Calu3 (cell line): Measurements from ENCODE around the gene ITM2C. TPM values are rescaled to one million over a fixed set of nuclear protein-coding genes. Genes with fewer than 3 reads are reported as not detected.

ENCODE experiments used
- BruUV-seq: library from RNA; stranded (reverse); fragments of 400-500 nt; replicated peaks from 2 replicates; lab custom pipeline; 2021; lab: Mats Ljungman, UMichigan
- CTCF ChIA-PET: fragments of 300-600 bp; sonication (Branson Sonifier 250); formaldehyde crosslinking; loops from one replicate; lab custom pipeline; 2022; ENCODE audit warnings: antibody characterized with exemption; lab: Charles Lee
- DNase-seq: peaks from one replicate; pipeline ENCODE4 v3.0.0; 2022
- H3K27ac Mint-ChIP-seq: one replicate; pipeline ENCODE4 v1.8.0; 2022; ENCODE audit warnings: mixed read lengths; ENCODE audit not compliant: unreplicated experiment
- H3K27me3 Mint-ChIP-seq: one replicate; pipeline ENCODE4 v1.8.0; 2022; ENCODE audit warnings: mixed read lengths; ENCODE audit not compliant: unreplicated experiment
- H3K36me3 Mint-ChIP-seq: one replicate; pipeline ENCODE4 v1.8.0; 2022; ENCODE audit warnings: mild to moderate bottlenecking, moderate library complexity, mixed read lengths; ENCODE audit not compliant: insufficient read depth, unreplicated experiment
- H3K4me1 Mint-ChIP-seq: one replicate; pipeline ENCODE4 v1.8.0; 2022; ENCODE audit warnings: mild to moderate bottlenecking, low read depth, mixed read lengths; ENCODE audit not compliant: unreplicated experiment
- H3K4me3 Mint-ChIP-seq: one replicate; pipeline ENCODE4 v1.8.0; 2022; ENCODE audit warnings: mild to moderate bottlenecking, low read depth, moderate library complexity, mixed read lengths; ENCODE audit not compliant: unreplicated experiment
- H3K9me3 Mint-ChIP-seq: one replicate; pipeline ENCODE4 v1.8.0; 2022; ENCODE audit warnings: low read depth, mixed read lengths; ENCODE audit not compliant: unreplicated experiment
- intact Hi-C: fragments of 100-400 bp; cut with micrococcal nuclease; formaldehyde crosslinking; loops from one replicate; pipeline ENCODE4 v1.10.0; 2022; ENCODE audit not compliant: unreplicated experiment
- total RNA-seq: library from RNA; stranded (reverse); gene quantifications from 2 replicates; pipeline ENCODE4 v1.2.3, GENCODE V29; 2022
- TF ChIP-seq, protein P1 (sequence below): fragments of 200-600 bp; IDR thresholded peaks from one replicate; pipeline ENCODE4 v1.8.0; 2022; ENCODE audit warnings: antibody characterized with exemption; ENCODE audit not compliant: unreplicated experiment

Gene ITM2C
- total RNA-seq, 1 experiment from 2014 or later: 57.1 TPM

DNA sequence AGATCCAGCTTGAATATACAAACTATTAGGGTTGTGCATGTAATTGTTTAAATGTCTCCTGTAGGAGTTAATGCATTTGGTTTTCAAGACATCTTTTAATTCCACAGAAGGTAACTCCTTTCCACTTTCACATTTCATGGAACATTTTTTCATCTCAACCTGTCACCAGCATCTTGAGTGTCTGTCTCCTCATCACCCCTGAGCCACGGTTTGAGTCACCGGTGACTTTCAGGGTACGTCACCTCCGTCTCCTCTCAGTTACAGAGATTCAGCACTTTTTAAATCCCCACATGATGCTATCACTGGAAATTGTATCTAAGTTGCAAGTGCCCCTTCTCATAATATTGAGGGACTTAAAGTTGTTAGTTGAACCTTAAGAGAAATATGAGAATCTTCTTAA is 35.0 kb downstream of the ITM2C start:
- no TSS peak for BruUV-seq
- intact Hi-C loops: loop anchor here (5.0 to 10.0 kb wide), 2 partner anchors 77 to 155 kb away; partner anchors contain the start of gene PSMD1
- Mint-ChIP-seq H3K9me3 (no peaks in the 10 kb centered on the region), H3K4me1 (no peaks in the 10 kb centered on the region), H3K36me3 (no peaks in the 10 kb centered on the region), H3K27ac (no peak overlapping the region), H3K4me3 (no peak overlapping the region), H3K27me3 (peaks cover 87% of the 10 kb centered on the region)
- CTCF ChIA-PET: no interaction called here
- DNase-seq: no peak
- TF ChIP-seq, protein P1, sequence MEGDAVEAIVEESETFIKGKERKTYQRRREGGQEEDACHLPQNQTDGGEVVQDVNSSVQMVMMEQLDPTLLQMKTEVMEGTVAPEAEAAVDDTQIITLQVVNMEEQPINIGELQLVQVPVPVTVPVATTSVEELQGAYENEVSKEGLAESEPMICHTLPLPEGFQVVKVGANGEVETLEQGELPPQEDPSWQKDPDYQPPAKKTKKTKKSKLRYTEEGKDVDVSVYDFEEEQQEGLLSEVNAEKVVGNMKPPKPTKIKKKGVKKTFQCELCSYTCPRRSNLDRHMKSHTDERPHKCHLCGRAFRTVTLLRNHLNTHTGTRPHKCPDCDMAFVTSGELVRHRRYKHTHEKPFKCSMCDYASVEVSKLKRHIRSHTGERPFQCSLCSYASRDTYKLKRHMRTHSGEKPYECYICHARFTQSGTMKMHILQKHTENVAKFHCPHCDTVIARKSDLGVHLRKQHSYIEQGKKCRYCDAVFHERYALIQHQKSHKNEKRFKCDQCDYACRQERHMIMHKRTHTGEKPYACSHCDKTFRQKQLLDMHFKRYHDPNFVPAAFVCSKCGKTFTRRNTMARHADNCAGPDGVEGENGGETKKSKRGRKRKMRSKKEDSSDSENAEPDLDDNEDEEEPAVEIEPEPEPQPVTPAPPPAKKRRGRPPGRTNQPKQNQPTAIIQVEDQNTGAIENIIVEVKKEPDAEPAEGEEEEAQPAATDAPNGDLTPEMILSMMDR: no peak

DNA sequence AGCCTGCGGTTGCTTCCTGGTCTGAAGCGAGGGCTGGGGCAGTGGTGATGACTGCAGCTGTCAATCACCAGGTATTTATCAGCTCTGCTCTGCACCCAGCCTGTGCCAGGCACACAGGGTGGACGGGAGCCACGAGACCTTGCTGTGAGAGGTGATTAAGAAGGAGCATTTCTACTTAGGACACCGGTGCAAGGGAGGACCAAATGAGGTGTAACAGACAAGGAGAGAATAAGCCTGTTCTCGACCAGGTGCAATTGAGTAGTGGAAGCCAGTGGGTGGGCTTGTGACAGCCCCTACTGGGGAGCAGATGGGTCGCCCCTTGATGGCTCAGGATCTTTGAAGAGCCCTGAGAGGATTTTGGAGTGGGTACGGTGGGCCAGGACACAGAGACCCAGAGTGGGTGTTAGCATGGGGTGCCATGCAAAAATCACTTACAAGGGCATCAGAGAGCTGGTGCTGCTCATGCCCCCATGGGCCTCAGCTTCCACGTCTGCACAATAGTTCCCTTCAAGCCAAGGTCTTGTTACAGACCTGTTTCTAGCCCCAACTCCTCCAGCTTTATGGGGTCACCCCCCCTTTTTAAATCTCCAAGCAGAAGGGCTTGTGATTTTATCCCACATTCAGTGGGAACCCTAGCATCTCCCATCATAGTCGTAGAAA is 35.7 kb downstream of the ITM2C start:
- DNase-seq: no peak
- CTCF ChIA-PET: no interaction called here
- Mint-ChIP-seq H3K36me3 (no peaks in the 10 kb centered on the region), H3K9me3 (no peaks in the 10 kb centered on the region), H3K4me3 (no peak overlapping the region), H3K27me3 (peaks cover 94% of the 10 kb centered on the region), H3K27ac (no peak overlapping the region), H3K4me1 (no peaks in the 10 kb centered on the region)
- intact Hi-C loops: loop anchor here (5.0 to 10.0 kb wide), 2 partner anchors 78 to 154 kb away; partner anchors contain the start of gene PSMD1
- TF ChIP-seq, protein P1: no peak
- no TSS peak for BruUV-seq

DNA sequence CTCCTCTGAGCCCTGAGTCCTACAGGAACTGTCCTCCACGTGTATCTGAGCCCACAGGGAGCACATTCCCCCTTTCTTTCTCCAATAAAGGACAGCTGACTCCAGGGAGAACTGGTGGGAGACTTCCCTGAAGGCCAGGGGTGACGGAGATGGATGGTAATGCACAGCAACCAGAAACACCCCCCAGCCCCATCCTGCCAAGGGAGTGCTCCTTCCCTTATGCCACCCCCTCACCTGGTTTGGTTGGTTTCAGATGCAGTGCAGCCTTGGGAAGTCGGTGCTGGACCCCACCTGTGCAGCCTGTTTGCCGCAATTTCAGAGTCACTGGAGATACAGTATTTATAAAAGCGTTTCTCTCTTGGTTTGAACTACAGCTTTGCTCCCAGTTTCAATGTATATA is 36.3 kb downstream of the ITM2C start:
- CTCF ChIA-PET: no interaction called here

DNA sequence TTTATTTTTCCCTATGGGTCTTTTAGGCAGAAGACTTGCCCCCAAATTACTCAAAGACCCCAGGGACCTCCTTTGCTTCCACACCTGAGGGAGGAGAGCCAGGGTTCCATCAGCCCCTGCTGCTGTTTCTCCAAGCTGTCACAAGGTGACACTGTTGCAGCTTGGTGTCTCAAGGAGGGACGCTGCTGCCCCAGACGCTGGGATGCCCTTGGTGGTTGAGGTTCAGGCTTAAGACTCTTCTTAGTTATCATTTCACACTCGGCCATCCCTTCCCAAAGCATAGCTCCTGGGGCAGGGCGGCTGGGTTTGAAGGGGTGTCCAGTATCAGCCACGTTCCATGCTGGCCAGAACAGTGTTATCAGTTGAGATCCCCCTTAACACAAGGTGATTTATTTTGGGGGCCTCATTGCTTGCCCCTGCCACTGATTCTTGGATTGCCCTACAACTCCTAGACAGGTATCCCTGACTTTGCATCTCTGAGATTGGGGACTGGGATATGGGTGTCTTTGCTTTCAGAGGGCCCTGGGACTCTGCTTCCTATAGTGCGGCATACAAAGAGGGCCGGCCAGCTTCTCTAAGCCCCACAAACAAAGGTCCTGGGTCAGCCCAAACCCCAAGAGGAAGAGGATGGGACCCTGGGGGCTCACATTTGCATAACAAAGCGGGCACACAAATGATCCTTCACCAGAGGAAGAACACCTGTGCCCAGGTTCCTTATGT is 37.6 kb downstream of the ITM2C start:
- intact Hi-C loops: loop anchor here (1.0 to 10.0 kb wide), 3 partner anchors 80 to 152 kb away; partner anchors contain the start of gene PSMD1
- H3K4me3 Mint-ChIP-seq: no peak overlapping the region
- H3K27me3 Mint-ChIP-seq: peaks cover 93% of the 10 kb centered on the region
- peak; percentile 50 for DNase-seq
- H3K27ac Mint-ChIP-seq: no peak overlapping the region
- BruUV-seq: no TSS peak
- no peaks in the 10 kb centered on the region for H3K4me1 Mint-ChIP-seq
- H3K36me3 Mint-ChIP-seq: no peaks in the 10 kb centered on the region
- H3K9me3 Mint-ChIP-seq: no peaks in the 10 kb centered on the region
- CTCF ChIA-PET: interaction anchor here (0.8 to 1.1 kb wide), 3 partner anchors 78 to 151 kb away, joined by 3 to 8 read pairs (median 4); no protein-coding TSS in a partner anchor
- TF ChIP-seq, protein P1: peak; percentile 78

More for the DNA sequence above, 36.3 kb downstream of the ITM2C start:
- H3K4me3 Mint-ChIP-seq: no peak overlapping the region
- peaks cover 97% of the 10 kb centered on the region for H3K27me3 Mint-ChIP-seq
- TF ChIP-seq, protein P1: no peak
- intact Hi-C loops: loop anchor here (5.0 to 10.0 kb wide), 2 partner anchors 79 to 154 kb away; partner anchors contain the start of gene PSMD1
- no peak overlapping the region for H3K27ac Mint-ChIP-seq
- no peak for DNase-seq
- no peaks in the 10 kb centered on the region for H3K4me1 Mint-ChIP-seq
- H3K36me3 Mint-ChIP-seq: no peaks in the 10 kb centered on the region
- no TSS peak for BruUV-seq
- H3K9me3 Mint-ChIP-seq: no peaks in the 10 kb centered on the region
